ENCODE data around the gene AHI1. TPM values are rescaled to one million over a fixed set of nuclear protein-coding genes. Genes with fewer than 3 reads are reported as not detected.
"Not testable (repeated sequence)": the region's sequence is repeated elsewhere in the genome, so short reads cannot be mapped to it uniquely, and the experiment has no call there.

The AHI1 gene
- total RNA-seq, 1 donor from 2014 or later, result 34.0 TPM

- no peak for DNase-seq
These were observed 107.1 kb downstream of the AHI1 start for GRCh38 chr6:135390458-135390857.

GRCh38 chr6:135385299-135385698, 112.2 kb downstream of the AHI1 start:
- DNase-seq, result no peak

GRCh38 chr6:135383766-135384165, 113.8 kb downstream of the AHI1 start:
- DNase-seq, result no peak

GRCh38 chr6:135383301-135383700, 114.2 kb downstream of the AHI1 start:
- DNase-seq, result no peak

GRCh38 chr6:135382182-135382628, 115.3 kb downstream of the AHI1 start:
- no peak for DNase-seq

GRCh38 chr6:135380793-135381192, 116.7 kb downstream of the AHI1 start:
- DNase-seq, result no peak

GRCh38 chr6:135379647-135380046, 117.9 kb downstream of the AHI1 start:
- no peak for DNase-seq

GRCh38 chr6:135372758-135373157, 124.8 kb downstream of the AHI1 start:
- DNase-seq, result no peak

- not testable (repeated sequence) for DNase-seq
These were observed 133.9 kb downstream of the AHI1 start for GRCh38 chr6:135363622-135364021.

GRCh38 chr6:135362124-135362523, 135.4 kb downstream of the AHI1 start:
- DNase-seq, result no peak

GRCh38 chr6:135360222-135360621, 137.3 kb downstream of the AHI1 start:
- DNase-seq, result no peak

GRCh38 chr6:135358985-135359384, 138.6 kb downstream of the AHI1 start:
- DNase-seq, result no peak

- DNase-seq, result no peak
These were observed 139.2 kb downstream of the AHI1 start for GRCh38 chr6:135358251-135358821.

GRCh38 chr6:135354407-135354806, 143.1 kb downstream of the AHI1 start:
- DNase-seq, result no peak

- DNase-seq, result no peak
These were observed 144.4 kb downstream of the AHI1 start for GRCh38 chr6:135353113-135353512.

- DNase-seq, result no peak
These were observed 145.9 kb downstream of the AHI1 start for GRCh38 chr6:135351635-135352034.

- DNase-seq, result no peak
These were observed 149.7 kb downstream of the AHI1 start for GRCh38 chr6:135347887-135348286.

- no peak for DNase-seq
These were observed 150.8 kb downstream of the AHI1 start for GRCh38 chr6:135346747-135347146.

GRCh38 chr6:135344526-135344925, 153.0 kb downstream of the AHI1 start:
- DNase-seq, result no peak

- DNase-seq, result not testable (repeated sequence)
These were observed 157.6 kb downstream of the AHI1 start for GRCh38 chr6:135339920-135340319.

GRCh38 chr6:135334169-135334568, 163.4 kb downstream of the AHI1 start:
- DNase-seq, result no peak

- no peak for DNase-seq
These were observed 166.5 kb downstream of the AHI1 start for GRCh38 chr6:135331002-135331401.

GRCh38 chr6:135329851-135330803, 167.4 kb downstream of the AHI1 start:
- DNase-seq, result no peak

GRCh38 chr6:135328136-135328535, 169.4 kb downstream of the AHI1 start:
- DNase-seq, result no peak
